Transverse colon (tissue), 4 donors: ENCODE results near the gene FMO3. TPM values are rescaled to one million over a fixed set of nuclear protein-coding genes. Genes with fewer than 3 reads are reported as not detected.

Source experiments
- DNase-seq: peaks from one replicate; pipeline ENCODE4 v3.0.0-alpha.2; 2019
- H3K27ac ChIP-seq, 4 donors: fragments of 200-600 bp; sonication (generic); 2 replicates each; pipeline ENCODE4 v1.5.1; 2016 to 2018; ENCODE audit warnings: inconsistent platforms in 4 of 4
- H3K27me3 ChIP-seq: fragments of 200-600 bp; sonication (generic); 2 replicates; pipeline ENCODE4 v1.5.1; 2017; ENCODE audit warnings: inconsistent platforms
- H3K36me3 ChIP-seq, 4 donors: fragments of 200-600 bp; sonication (generic); 2 replicates each; pipeline ENCODE4 v1.5.1; 2017 to 2019; ENCODE audit warnings: inconsistent platforms in 4 of 4
- H3K4me1 ChIP-seq, 4 donors: fragments of 200-600 bp; sonication (generic); 2 replicates each; pipeline ENCODE4 v1.5.1; 2017 to 2020; ENCODE audit warnings: inconsistent platforms in 4 of 4
- H3K4me3 ChIP-seq, 4 donors: fragments of 200-600 bp; sonication (generic); 1 replicate in 1 of 4; 2 replicates in 3 of 4; pipeline versions ENCODE4 v1.5.1 to v1.6.1; 2017 to 2019; ENCODE audit warnings: inconsistent platforms in 4 of 4
- H3K9me3 ChIP-seq, 2 donors: fragments of 200-600 bp; sonication (generic); 2 replicates each; pipeline ENCODE4 v1.5.1; 2017 to 2019; ENCODE audit warnings: inconsistent platforms in 2 of 2
- CTCF ChIP-seq, 5 experiments: fragments of 200-600 bp in 3 of 5; fragments of 450-650 bp in 2 of 5; sonication (generic) in 3 of 5; IDR thresholded peaks; 1 replicate in 2 of 5; 2 replicates in 3 of 5; pipeline ENCODE4 v1.5.1; 2016 to 2017; ENCODE audit warnings: antibody characterized with exemption in 5 of 5, inconsistent platforms in 3 of 5, mild to moderate bottlenecking in 2 of 5, moderate library complexity in 1 of 5
- EP300 ChIP-seq: sonication (generic); formaldehyde crosslinking; IDR thresholded peaks from one replicate; pipeline ENCODE4 v1.6.1; 2017; ENCODE audit warnings: antibody characterized with exemption, low read depth
- POLR2A ChIP-seq: fragments of 450-650 bp; IDR thresholded peaks from one replicate; pipeline ENCODE4 v1.6.1; 2016; ENCODE audit warnings: antibody characterized with exemption, mild to moderate bottlenecking, moderate library complexity
- POLR2AphosphoS5 ChIP-seq, 3 donors: sonication (generic); formaldehyde crosslinking; IDR thresholded peaks; one replicate each; pipeline ENCODE4 v1.6.1; 2016; ENCODE audit warnings: antibody characterized with exemption in 3 of 3
- WGBS, 2 donors: methylation state at CpG; one replicate each; pipeline ENCODE4 v1.1.5; 2018; ENCODE audit warnings: low coverage in 1 of 2; 5-methylcytosine and 5-hydroxymethylcytosine counted together
- in situ Hi-C, 4 donors: fragments of 200-750 bp; cut with MboI; loops; one replicate each; pipeline versions ENCODE4 v1.15.0 to v1.15.1; 2017; ENCODE audit warnings: low sequenced_read_pairs in 3 of 4, low pct_ligation_motif_present in 1 of 4, low pct_unique_long_range_greater_than_20kb in 1 of 4
- intact Hi-C: fragments of 100-400 bp; cut with DNase I; formaldehyde crosslinking; loops from one replicate; pipeline ENCODE4 v1.15.1; 2023; ENCODE audit warnings: low total_unique reads
- total RNA-seq, 4 donors: library from RNA; depleted of rRNA; stranded (reverse); fragments of >200 nt; gene quantifications; one replicate each; pipeline ENCODE4 v1.1.0, GENCODE V29; 2016

Gene FMO3
- total RNA-seq, 4 donors from 2014 or later = 0.55 to 1.9 (median 1.7) TPM; not detected in 1

- in situ Hi-C loops (no loop called here), intact Hi-C loops (no loop called here)
- TF ChIP-seq POLR2AphosphoS5 (IDR thresholded peaks at IDR 0.05) = no peak
- TF ChIP-seq EP300 = no peak
- no peak for TF ChIP-seq POLR2A
- TF ChIP-seq CTCF (IDR thresholded peaks at IDR 0.05) = no peak
- no peak for DNase-seq
- Histone ChIP-seq H3K27me3 (no peaks in the 10 kb centered on the region), H3K9me3 (no peaks in the 10 kb centered on the region), H3K4me1 (no peaks in the 10 kb centered on the region), H3K4me3 (no peak overlapping the region), H3K36me3 (no peaks in the 10 kb centered on the region), H3K27ac (no peak overlapping the region)
- 68 to 100% methylated on average over 1 to 2 of the region's 2 CpGs for WGBS, 2 donors
These were observed 29.1 kb upstream of the FMO3 start for GRCh38 chr1:171061425-171062143.

GRCh38 chr1:171062902-171063301 lies 27.8 kb upstream of the FMO3 start:
- WGBS, 2 donors = 85 to 97% methylated on average over 4 of the region's 4 CpGs
- in situ Hi-C loops = no loop called here

GRCh38 chr1:171075041-171075440 lies 15.7 kb upstream of the FMO3 start:
- in situ Hi-C loops = no loop called here
- TF ChIP-seq EP300 = no peak
- WGBS, 2 donors = 44 to 57% methylated on average over 3 of the region's 3 CpGs

More at GRCh38 chr1:171062902-171063301, 27.8 kb upstream of the FMO3 start:
- Histone ChIP-seq H3K4me3 (no peak overlapping the region), H3K36me3 (no peaks in the 10 kb centered on the region), H3K4me1 (no peaks in the 10 kb centered on the region), H3K9me3 (no peaks in the 10 kb centered on the region), H3K27ac (no peak overlapping the region), H3K27me3 (no peaks in the 10 kb centered on the region)
- intact Hi-C loops = no loop called here
- no peak for TF ChIP-seq POLR2AphosphoS5 (IDR thresholded peaks at IDR 0.05)
- TF ChIP-seq EP300 = no peak
- TF ChIP-seq CTCF (IDR thresholded peaks at IDR 0.05) = no peak
- no peak for TF ChIP-seq POLR2A
- no peak for DNase-seq

GRCh38 chr1:171081314-171081753 lies 9.4 kb upstream of the FMO3 start:
- in situ Hi-C loops (loop anchor here in 1 of 4 donors (10.0 kb wide), 1 partner anchor 143 kb away; no protein-coding TSS in a partner anchor), intact Hi-C loops (loop anchor here (2.0 to 5.0 kb wide), 2 partner anchors 145 to 504 kb away; no protein-coding TSS in a partner anchor)
- H3K4me1 ChIP-seq = peaks cover 0 to 17% (median 8%) of the 10 kb centered on the region in 4 donors
- DNase-seq = no peak
- H3K9me3 ChIP-seq = no peaks in the 10 kb centered on the region
- no peaks in the 10 kb centered on the region for H3K27me3 ChIP-seq
- TF ChIP-seq CTCF (IDR thresholded peaks at IDR 0.05) (peak; percentile 33 to 46 (median 39)), POLR2AphosphoS5 (IDR thresholded peaks at IDR 0.05) (no peak), EP300 (no peak), POLR2A (no peak)
- no peak overlapping the region for H3K4me3 ChIP-seq
- H3K36me3 ChIP-seq = no peaks in the 10 kb centered on the region
- peak overlapping the region in 3 of 4 donors; percentile 38 to 60 (median 55) for H3K27ac ChIP-seq

More at GRCh38 chr1:171075041-171075440, 15.7 kb upstream of the FMO3 start:
- H3K27ac ChIP-seq = no peak overlapping the region
- no peak for DNase-seq
- no peak overlapping the region for H3K4me3 ChIP-seq
- no peaks in the 10 kb centered on the region for H3K9me3 ChIP-seq
- H3K36me3 ChIP-seq = no peaks in the 10 kb centered on the region
- intact Hi-C loops = no loop called here
- H3K4me1 ChIP-seq = no peaks in the 10 kb centered on the region
- no peaks in the 10 kb centered on the region for H3K27me3 ChIP-seq
